A549 (cell line): ENCODE data around the gene MYOT. TPM values are rescaled to one million over a fixed set of nuclear protein-coding genes. Genes with fewer than 3 reads are reported as not detected.

Source experiments
- ATAC-seq, 2 experiments: fragments of 200-7000 bp in 1 of 2; fragments of >200 bp in 1 of 2; cut with Nextera tagmentation in 1 of 2; cut with Tn5 transposase in 1 of 2; 3 replicates each; pipeline versions ENCODE4 v1.8.0 to v1.9.1; 2018 to 2020; ENCODE audit warnings: mild to moderate bottlenecking in 1 of 2, moderate library complexity in 1 of 2
- CTCF ChIA-PET: fragments of 300-600 bp; sonication (Branson Sonifier 250); formaldehyde crosslinking; extraction: SDS; loops from one replicate; lab custom pipeline; 2021; ENCODE audit warnings: antibody characterized with exemption, inconsistent platforms; lab: Yijun Ruan, JAX
- POLR2A ChIA-PET: fragments of 350-600 bp; formaldehyde crosslinking; extraction: SDS; loops from one replicate; lab custom pipeline; 2021; ENCODE audit warnings: antibody characterized with exemption, inconsistent platforms; lab: Yijun Ruan, JAX
- DNase-seq, 2 experiments: peaks; one replicate each; pipeline versions ENCODE4 v3.0.0 to v3.0.0-alpha.2; 2011 to 2016; ENCODE audit warnings: low read depth in 1 of 2, low spot score in 1 of 2
- FAIRE-seq: peaks from 2 replicates; lab custom pipeline; 2011; peaks lifted over from hg19 to GRCh38; lab: Jason Lieb, UNC
- H3K27ac ChIP-seq, 2 experiments: fragments of >200 bp; sonication (Bioruptor Twin); formaldehyde crosslinking; 3 replicates each; pipeline ENCODE4 v1.5.1; 2016 to 2017
- H3K4me1 ChIP-seq: fragments of >200 bp; sonication (Bioruptor Twin); formaldehyde crosslinking; 3 replicates; pipeline ENCODE4 v1.6.1; 2016
- H3K4me2 ChIP-seq: fragments of >200 bp; sonication (Bioruptor Twin); formaldehyde crosslinking; 3 replicates; pipeline ENCODE4 v1.6.1; 2016
- H3K4me3 ChIP-seq: fragments of >200 bp; sonication (Bioruptor Twin); formaldehyde crosslinking; 3 replicates; pipeline ENCODE4 v1.5.1; 2016
- H3K9me3 ChIP-seq: fragments of >200 bp; sonication (Bioruptor Twin); formaldehyde crosslinking; 3 replicates; pipeline ENCODE4 v1.6.1; 2016
- BHLHE40 ChIP-seq: IDR thresholded peaks from 2 replicates; pipeline ENCODE4 v1.6.1; 2012; ENCODE audit warnings: low read depth, low read length, inconsistent platforms
- CHD4 ChIP-seq: fragments of 200-600 bp; sonication (generic); IDR thresholded peaks from 2 replicates; pipeline ENCODE4 v1.6.1; 2016; ENCODE audit warnings: antibody characterized with exemption, mild to moderate bottlenecking, borderline replicate concordance
- EHMT2 ChIP-seq: fragments of 200-600 bp; sonication (generic); IDR thresholded peaks from 2 replicates; pipeline ENCODE4 v1.6.1; 2016; ENCODE audit warnings: antibody characterized with exemption, low read depth, mild to moderate bottlenecking, moderate library complexity
- FOSL2 ChIP-seq, 2 experiments: fragments of 450-650 bp in 1 of 2; fragments of >200 bp in 1 of 2; sonication (Bioruptor Twin) in 1 of 2; formaldehyde crosslinking; IDR thresholded peaks; 2 replicates each; pipeline versions ENCODE4 v1.5.0 to v1.6.1; 2016 to 2020; ENCODE audit warnings: mild to moderate bottlenecking in 1 of 2, moderate library complexity in 1 of 2
- FOXS1 ChIP-seq: fragments of 250-450 bp; sonication (Bioruptor Pico); IDR thresholded peaks from 2 replicates; pipeline ENCODE4 v1.5.0; 2020; ENCODE audit warnings: mild to moderate bottlenecking, moderate library complexity
- GATA3 ChIP-seq: IDR thresholded peaks from 2 replicates; pipeline ENCODE4 v1.6.1; 2012; ENCODE audit warnings: borderline replicate concordance
- HDAC2 ChIP-seq: fragments of 200-600 bp; sonication (generic); IDR thresholded peaks from 2 replicates; pipeline ENCODE4 v1.6.1; 2016
- HOXA7 ChIP-seq: fragments of 250-450 bp; sonication (Bioruptor Pico); IDR thresholded peaks from 2 replicates; pipeline ENCODE4 v1.5.0; 2020; ENCODE audit warnings: mild to moderate bottlenecking, moderate library complexity
- HOXB13 ChIP-seq: fragments of 250-450 bp; sonication (Bioruptor Pico); IDR thresholded peaks from 2 replicates; pipeline ENCODE4 v1.5.0; 2020; ENCODE audit warnings: low read depth, mild to moderate bottlenecking, moderate library complexity
- JUN ChIP-seq, 2 experiments: fragments of >200 bp; sonication (Bioruptor Twin); formaldehyde crosslinking; IDR thresholded peaks; 2 replicates in 1 of 2; 3 replicates in 1 of 2; pipeline ENCODE4 v1.6.1; 2016 to 2017
- KDM5A ChIP-seq: fragments of 200-600 bp; sonication (generic); IDR thresholded peaks from 2 replicates; pipeline ENCODE4 v1.6.1; 2016; ENCODE audit warnings: antibody characterized with exemption, mild to moderate bottlenecking
- NFE2L2 ChIP-seq: fragments of 150-350 bp; conservative IDR thresholded peaks from 2 replicates; pipeline ENCODE4 v1.6.1; 2014; ENCODE audit warnings: low read length
- POLR2AphosphoS2 ChIP-seq: conservative IDR thresholded peaks from 2 replicates; pipeline ENCODE4 v1.6.1; 2012; ENCODE audit warnings: low read length, improper control_type of control experiment, inconsistent platforms
- RAD21 ChIP-seq, 2 experiments: fragments of >200 bp in 1 of 2; sonication (Bioruptor Twin) in 1 of 2; formaldehyde crosslinking in 1 of 2; IDR thresholded peaks in 1 of 2; conservative IDR thresholded peaks in 1 of 2; 2 replicates in 1 of 2; 3 replicates in 1 of 2; pipeline ENCODE4 v1.6.1; 2012 to 2018; ENCODE audit warnings: inconsistent platforms in 1 of 2
- RCOR1 ChIP-seq: fragments of 150-350 bp; IDR thresholded peaks from 2 replicates; pipeline ENCODE4 v1.6.1; 2014; ENCODE audit warnings: antibody characterized with exemption, low read length, low read depth
- SREBF2 ChIP-seq: fragments of 450-650 bp; IDR thresholded peaks from 2 replicates; pipeline ENCODE4 v1.6.1; 2014; ENCODE audit warnings: mild to moderate bottlenecking, moderate library complexity
- ZC3H11A ChIP-seq: fragments of 450-650 bp; IDR thresholded peaks from 2 replicates; pipeline ENCODE4 v1.6.1; 2014; ENCODE audit warnings: antibody characterized with exemption, mild to moderate bottlenecking
- ZSCAN20 ChIP-seq: fragments of 250-450 bp; sonication (Bioruptor Pico); IDR thresholded peaks from 2 replicates; pipeline ENCODE4 v1.8.0; 2022; ENCODE audit warnings: mild to moderate bottlenecking, moderate library complexity
- WGBS: methylation state at CpG from one replicate; pipeline ENCODE4 v1.1.6; 2017; ENCODE audit errors: missing lambda C conversion rate; 5-methylcytosine and 5-hydroxymethylcytosine counted together
- polyA plus RNA-seq, 4 experiments: library from polyadenylated mRNA; depleted of rRNA in 3 of 4; stranded (reverse); fragments of >200 nt; fragmentation: RNase III in 1 of 4; extraction: RNeasy Plus Mini Kit Qiagen cat#74134 plus additional on column Dnase treatment in 1 of 4; gene quantifications; 2 replicates in 3 of 4; 3 replicates in 1 of 4; pipeline ENCODE4 v1.2.3, GENCODE V29; 2011 to 2017
- TF ChIP-seq, protein P1 (sequence below): IDR thresholded peaks from 2 replicates; pipeline ENCODE4 v1.6.1; 2012
- TF ChIP-seq, protein P2 (sequence below): IDR thresholded peaks from 2 replicates; pipeline ENCODE4 v1.6.1; 2012

The MYOT gene
- polyA plus RNA-seq, 2 of the 4 experiments (the other 2 are of a cell fraction) = 0.08 TPM; not detected in 1

DNA sequence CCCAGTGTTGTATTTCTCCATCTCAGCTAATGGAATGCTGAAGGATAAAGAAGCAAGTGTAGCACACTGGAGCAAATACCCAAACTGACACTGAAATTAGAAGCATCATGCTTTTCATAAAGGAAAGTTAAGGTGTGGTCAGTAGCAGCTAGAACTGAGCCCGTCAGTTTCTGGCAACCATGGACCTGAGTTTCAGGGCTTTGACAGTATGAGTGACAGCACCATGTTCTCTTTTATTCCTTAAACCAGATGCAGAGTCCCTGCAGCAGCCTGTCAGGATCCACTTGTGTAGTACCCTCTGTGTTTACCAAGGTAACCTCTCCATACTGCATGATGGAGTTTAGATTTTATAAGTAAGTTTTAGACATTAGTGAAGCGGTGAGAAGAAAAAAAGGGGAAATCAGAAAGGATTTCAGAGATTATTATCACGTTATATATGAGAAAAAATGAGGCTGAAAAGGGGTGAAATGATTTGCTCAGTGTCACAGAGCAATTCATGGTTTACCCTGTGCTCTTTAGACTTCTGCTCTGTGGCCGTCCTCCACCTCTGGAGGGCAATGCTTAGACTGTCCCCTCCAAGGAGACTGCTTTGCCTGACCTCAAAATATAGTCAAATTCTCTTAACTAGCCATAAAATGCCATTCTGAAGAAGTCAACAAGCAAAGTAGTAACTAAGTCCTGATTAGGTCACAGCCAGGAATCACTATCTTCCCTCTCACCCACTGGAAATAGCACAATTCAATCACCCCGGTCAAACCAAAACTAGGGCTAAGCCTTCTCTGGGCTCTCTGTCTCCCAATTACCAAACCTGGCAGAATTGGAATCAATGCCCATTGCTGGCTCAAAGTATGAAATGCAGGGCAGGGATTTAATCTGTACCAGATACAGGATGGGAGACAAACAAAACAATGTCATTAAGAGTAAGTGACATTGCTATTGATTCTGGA, 10.5 kb upstream of the MYOT start:
- ChIA-PET CTCF (interaction anchor here (1.0 kb wide), 1 partner anchor 18 kb away, joined by 5 read pairs; no protein-coding TSS in a partner anchor), POLR2A (no interaction called here)
- Histone ChIP-seq H3K4me2 (no peak overlapping the region), H3K4me1 (no peaks in the 10 kb centered on the region), H3K27ac (no peak overlapping the region), H3K4me3 (no peak overlapping the region), H3K9me3 (no peaks in the 10 kb centered on the region)
- 84% methylated on average over 5 of the region's 5 CpGs for WGBS
- no peak for FAIRE-seq
- ATAC-seq = peak; percentile 24 to 48; a peak in 2 of 6 replicates
- no peak for DNase-seq
- TF ChIP-seq, protein P1, sequence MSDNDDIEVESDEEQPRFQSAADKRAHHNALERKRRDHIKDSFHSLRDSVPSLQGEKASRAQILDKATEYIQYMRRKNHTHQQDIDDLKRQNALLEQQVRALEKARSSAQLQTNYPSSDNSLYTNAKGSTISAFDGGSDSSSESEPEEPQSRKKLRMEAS = no peak
- TF ChIP-seq NFE2L2 (no peak), POLR2AphosphoS2 (no peak), GATA3 (no peak), RAD21 (conservative IDR thresholded peaks at IDR 0.05 in 1 of 2, IDR thresholded peaks at IDR 0.05 in 1 of 2) (no peak), HOXA7 (CRISPR knock-in tag) (no peak), RCOR1 (no peak), BHLHE40 (no peak), ZC3H11A (no peak)
- TF ChIP-seq, protein P2, sequence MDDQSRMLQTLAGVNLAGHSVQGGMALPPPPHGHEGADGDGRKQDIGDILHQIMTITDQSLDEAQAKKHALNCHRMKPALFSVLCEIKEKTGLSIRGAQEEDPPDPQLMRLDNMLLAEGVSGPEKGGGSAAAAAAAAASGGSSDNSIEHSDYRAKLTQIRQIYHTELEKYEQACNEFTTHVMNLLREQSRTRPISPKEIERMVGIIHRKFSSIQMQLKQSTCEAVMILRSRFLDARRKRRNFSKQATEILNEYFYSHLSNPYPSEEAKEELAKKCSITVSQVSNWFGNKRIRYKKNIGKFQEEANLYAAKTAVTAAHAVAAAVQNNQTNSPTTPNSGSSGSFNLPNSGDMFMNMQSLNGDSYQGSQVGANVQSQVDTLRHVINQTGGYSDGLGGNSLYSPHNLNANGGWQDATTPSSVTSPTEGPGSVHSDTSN = no peak
- TF ChIP-seq, all 56 proteins: peak for 0

DNA sequence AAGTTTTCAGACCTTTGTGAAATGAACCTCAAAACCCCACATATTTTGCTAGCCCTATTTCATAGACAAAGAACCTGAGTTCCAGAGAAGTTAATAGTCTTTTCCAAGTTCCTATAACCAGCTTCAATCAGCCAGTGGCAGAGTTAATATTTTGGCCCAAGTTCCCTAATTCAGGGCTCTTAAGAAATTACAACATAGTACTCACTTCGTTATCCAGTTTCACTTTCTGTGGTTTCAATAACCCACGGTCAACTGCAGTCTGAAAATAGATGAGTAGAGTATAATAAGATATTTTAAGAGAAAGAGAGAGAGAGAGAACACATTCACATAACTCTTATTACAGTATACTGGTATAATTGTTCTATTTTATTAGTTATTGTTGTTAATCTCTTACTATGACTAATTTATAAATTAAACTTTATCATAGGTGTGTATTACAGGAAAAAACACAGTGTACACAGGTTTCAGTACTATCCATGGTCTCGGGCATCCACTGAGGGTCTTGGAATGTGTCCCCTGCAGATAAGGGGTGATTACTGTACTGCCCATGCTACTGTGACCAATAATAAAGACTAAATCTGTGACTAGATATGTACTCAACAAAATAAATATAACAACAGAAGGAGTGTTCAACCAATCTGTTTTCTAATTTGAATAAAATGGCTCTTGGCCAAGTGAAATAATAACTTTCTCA, 9.3 kb upstream of the MYOT start:
- FAIRE-seq (peak; percentile 13), DNase-seq (no peak), ATAC-seq (no peak)
- POLR2A ChIA-PET = no interaction called here
- WGBS = 63% methylated on average over 3 of the region's 3 CpGs
- CTCF ChIA-PET = interaction anchor here (1.0 kb wide), 1 partner anchor 17 kb away, joined by 5 read pairs; no protein-coding TSS in a partner anchor
- Histone ChIP-seq H3K4me2 (peak overlapping the region; percentile 45), H3K4me1 (no peaks in the 10 kb centered on the region), H3K27ac (no peak overlapping the region), H3K9me3 (no peaks in the 10 kb centered on the region), H3K4me3 (no peak overlapping the region)
- TF ChIP-seq FOSL2 (IDR thresholded peaks at IDR 0.05) (no peak), FOSL2 (CRISPR knock-in tag; IDR thresholded peaks at IDR 0.05) (no peak)

DNA sequence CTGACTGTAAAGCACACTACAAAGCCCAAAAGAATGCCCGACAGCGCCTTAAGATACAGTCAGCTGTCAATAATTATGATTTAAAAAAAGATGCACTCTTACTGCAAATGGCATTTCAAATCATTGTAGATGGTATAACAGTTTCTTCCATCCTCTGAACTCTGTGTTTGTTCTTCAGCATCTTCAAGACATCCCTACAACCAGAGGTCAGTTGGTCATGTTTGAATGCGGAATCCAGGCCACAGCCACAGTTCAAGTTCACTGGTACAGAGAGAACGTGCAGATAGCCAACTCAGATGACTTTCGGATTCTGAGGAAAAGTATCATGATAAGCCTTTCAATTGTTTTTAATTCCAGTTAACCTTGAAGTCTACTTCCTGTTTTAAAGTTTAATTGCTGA, 8.7 kb upstream of the MYOT start:
- CTCF ChIA-PET = interaction anchor here (0.7 kb wide), 1 partner anchor 19 kb away, joined by 3 read pairs; no protein-coding TSS in a partner anchor
- DNase-seq (no peak), ATAC-seq (no peak), FAIRE-seq (no peak)
- Histone ChIP-seq H3K9me3 (no peaks in the 10 kb centered on the region), H3K4me1 (no peaks in the 10 kb centered on the region), H3K4me2 (no peak overlapping the region), H3K27ac (no peak overlapping the region), H3K4me3 (no peak overlapping the region)
- POLR2A ChIA-PET = no interaction called here
- TF ChIP-seq EHMT2 (no peak), KDM5A (no peak), FOXS1 (CRISPR knock-in tag) (no peak), HDAC2 (no peak), JUN (IDR thresholded peaks at IDR 0.05) (no peak), CHD4 (no peak), GATA3 (no peak), HOXB13 (CRISPR knock-in tag) (no peak), ZSCAN20 (CRISPR knock-in tag) (no peak), SREBF2 (no peak), FOSL2 (IDR thresholded peaks at IDR 0.05) (no peak), FOSL2 (CRISPR knock-in tag; IDR thresholded peaks at IDR 0.05) (no peak)
- TF ChIP-seq, protein P1 = no peak
- 88% methylated on average over 5 of the region's 5 CpGs for WGBS
